Glutamatergic neuron (in vitro differentiated cells): Measurements from ENCODE around the gene HDAC8. TPM values are rescaled to one million over a fixed set of nuclear protein-coding genes. Genes with fewer than 3 reads are reported as not detected.
"Not testable (repeated sequence)": the region's sequence is repeated elsewhere in the genome, so short reads cannot be mapped to it uniquely, and the experiment has no call there.

Experiments used
- DNase-seq: peaks from one replicate; pipeline ENCODE4 v3.0.0; 2022
- H3K27ac Mint-ChIP-seq: one replicate; pipeline ENCODE4 v1.8.0; 2020; ENCODE audit warnings: mild to moderate bottlenecking, mixed read lengths, inconsistent platforms; ENCODE audit not compliant: unreplicated experiment
- H3K27me3 Mint-ChIP-seq: one replicate; pipeline ENCODE4 v1.8.0; 2020; ENCODE audit warnings: mild to moderate bottlenecking, moderate library complexity, mixed read lengths, inconsistent platforms; ENCODE audit not compliant: unreplicated experiment
- H3K36me3 Mint-ChIP-seq: one replicate; pipeline ENCODE4 v1.8.0; 2020; ENCODE audit warnings: mild to moderate bottlenecking, mixed read lengths, inconsistent platforms; ENCODE audit not compliant: unreplicated experiment
- H3K4me1 Mint-ChIP-seq: one replicate; pipeline ENCODE4 v1.8.0; 2020; ENCODE audit warnings: mild to moderate bottlenecking, low read depth, mixed read lengths, inconsistent platforms; ENCODE audit not compliant: unreplicated experiment
- H3K4me3 Mint-ChIP-seq: one replicate; pipeline ENCODE4 v1.8.0; 2020; ENCODE audit warnings: mild to moderate bottlenecking, mixed read lengths, inconsistent platforms; ENCODE audit not compliant: unreplicated experiment
- H3K9me3 Mint-ChIP-seq: one replicate; pipeline ENCODE4 v1.8.0; 2020; ENCODE audit warnings: mild to moderate bottlenecking, moderate library complexity, mixed read lengths, inconsistent platforms; ENCODE audit not compliant: unreplicated experiment
- CTCF ChIP-seq: fragments of 200-600 bp; sonication (generic); IDR thresholded peaks from one replicate; pipeline ENCODE4 v1.5.0; 2021; ENCODE audit not compliant: partially characterized antibody, unreplicated experiment
- total RNA-seq: library from RNA; stranded (reverse); fragmentation: NEBNext Ultra II Directional; extraction: Animal tissue kit (Norgen Biotek cat#: 25700); gene quantifications from one replicate; pipeline ENCODE4 v1.2.1, GENCODE V29; 2021; ENCODE audit not compliant: unreplicated experiment

The HDAC8 gene
- total RNA-seq, 1 donor from 2014 or later: 49.0 TPM

GRCh38 chrX:72492499-72492898 is 80.1 kb downstream of the HDAC8 start:
- Mint-ChIP-seq H3K36me3 (no peaks in the 10 kb centered on the region), H3K9me3 (no peaks in the 10 kb centered on the region), H3K4me3 (no peak overlapping the region), H3K27ac (no peak overlapping the region), H3K4me1 (peaks cover 2% of the 10 kb centered on the region), H3K27me3 (no peaks in the 10 kb centered on the region)
- TF ChIP-seq CTCF: no peak
- no peak for DNase-seq

GRCh38 chrX:72490221-72490620 is 82.4 kb downstream of the HDAC8 start:
- H3K27me3 Mint-ChIP-seq, H3K36me3 Mint-ChIP-seq, DNase-seq, H3K27ac Mint-ChIP-seq, H3K4me3 Mint-ChIP-seq, H3K9me3 Mint-ChIP-seq, H3K4me1 Mint-ChIP-seq: not testable (repeated sequence)

- no peak for TF ChIP-seq CTCF
- Mint-ChIP-seq H3K27me3 (no peaks in the 10 kb centered on the region), H3K4me1 (no peaks in the 10 kb centered on the region), H3K4me3 (no peak overlapping the region), H3K27ac (no peak overlapping the region), H3K36me3 (no peaks in the 10 kb centered on the region), H3K9me3 (no peaks in the 10 kb centered on the region)
- DNase-seq: no peak
These were observed 85.0 kb downstream of the HDAC8 start for GRCh38 chrX:72487661-72488060.

- Mint-ChIP-seq H3K4me3 (no peak overlapping the region), H3K4me1 (peaks cover 10% of the 10 kb centered on the region), H3K27me3 (no peaks in the 10 kb centered on the region), H3K36me3 (no peaks in the 10 kb centered on the region), H3K27ac (no peak overlapping the region), H3K9me3 (peaks cover 2% of the 10 kb centered on the region)
- no peak for DNase-seq
- TF ChIP-seq CTCF: no peak
These were observed 93.0 kb downstream of the HDAC8 start for GRCh38 chrX:72479324-72480274.

- H3K4me3 Mint-ChIP-seq: no peak overlapping the region
- DNase-seq: no peak
- TF ChIP-seq CTCF: no peak
- H3K27me3 Mint-ChIP-seq: no peaks in the 10 kb centered on the region
- H3K36me3 Mint-ChIP-seq: no peaks in the 10 kb centered on the region
- H3K27ac Mint-ChIP-seq: no peak overlapping the region
- peaks cover 10% of the 10 kb centered on the region for H3K4me1 Mint-ChIP-seq
- peaks cover 2% of the 10 kb centered on the region for H3K9me3 Mint-ChIP-seq
These were observed 93.8 kb downstream of the HDAC8 start for GRCh38 chrX:72478853-72479252.
